Measurements from ENCODE around the gene MMP27.

The MMP27 gene

GRCh38 chr11:102729849-102730815 lies 24.6 kb upstream of the MMP27 start:
- Histone ChIP-seq H3K27me3 (ENCODE audit: low read length) (no peaks in the 10 kb centered on the region), H4K20me1 (ENCODE audit: low read depth, low read length) (no peaks in the 10 kb centered on the region), H3K9ac (ENCODE audit: low read length) (no peak overlapping the region), H3K27ac (ENCODE audit: low read depth, low read length) (no peak overlapping the region), H3K9me2 (replicated peaks; ENCODE audit: insufficient read depth, low read length) (no peaks in the 10 kb centered on the region), H3F3A (ENCODE audit: insufficient read depth) (no peaks in the 10 kb centered on the region), H3K4me3 (ENCODE audit: insufficient read depth, low read length, poor library complexity, severe bottlenecking) (no peak overlapping the region), H2AFZ (ENCODE audit: low read depth, low read length, severe bottlenecking) (no peak overlapping the region), H3K36me3 (ENCODE audit: low read length) (no peaks in the 10 kb centered on the region), H3K79me2 (ENCODE audit: insufficient read depth, low read length) (no peaks in the 10 kb centered on the region), H3K4me2 (ENCODE audit: low read depth, low read length, poor library complexity, severe bottlenecking) (no peak overlapping the region), H3K9me3 (ENCODE audit: insufficient read depth, low read length) (no peaks in the 10 kb centered on the region)
- no peak for TF ChIP-seq CTCF (IDR thresholded peaks at IDR 0.05; ENCODE audit: insufficient read depth, low read length, poor library complexity, severe bottlenecking)
- TF ChIP-seq EZH2phosphoT487 (conservative IDR thresholded peaks at IDR 0.05; ENCODE audit: low read length), result no peak

GRCh38 chr11:102727890-102728289 lies 22.3 kb upstream of the MMP27 start:
- Histone ChIP-seq H3K27me3 (ENCODE audit: low read length) (no peaks in the 10 kb centered on the region), H3K79me2 (ENCODE audit: insufficient read depth, low read length) (no peaks in the 10 kb centered on the region), H3K9me2 (replicated peaks; ENCODE audit: insufficient read depth, low read length) (no peaks in the 10 kb centered on the region), H3K4me3 (ENCODE audit: insufficient read depth, low read length, poor library complexity, severe bottlenecking) (no peak overlapping the region), H3K36me3 (ENCODE audit: low read length) (no peaks in the 10 kb centered on the region), H3F3A (ENCODE audit: insufficient read depth) (no peaks in the 10 kb centered on the region), H2AFZ (ENCODE audit: low read depth, low read length, severe bottlenecking) (no peak overlapping the region), H3K9ac (ENCODE audit: low read length) (no peak overlapping the region), H4K20me1 (ENCODE audit: low read depth, low read length) (no peaks in the 10 kb centered on the region), H3K27ac (ENCODE audit: low read depth, low read length) (no peak overlapping the region), H3K9me3 (ENCODE audit: insufficient read depth, low read length) (no peaks in the 10 kb centered on the region), H3K4me2 (ENCODE audit: low read depth, low read length, poor library complexity, severe bottlenecking) (no peak overlapping the region)
- no peak for TF ChIP-seq CTCF (IDR thresholded peaks at IDR 0.05; ENCODE audit: insufficient read depth, low read length, poor library complexity, severe bottlenecking)
- no peak for TF ChIP-seq EZH2phosphoT487 (conservative IDR thresholded peaks at IDR 0.05; ENCODE audit: low read length)

- Histone ChIP-seq H3K36me3 (ENCODE audit: low read length) (no peaks in the 10 kb centered on the region), H3K79me2 (ENCODE audit: insufficient read depth, low read length) (no peaks in the 10 kb centered on the region), H3F3A (ENCODE audit: insufficient read depth) (no peaks in the 10 kb centered on the region), H3K27ac (ENCODE audit: low read depth, low read length) (no peak within 1 kb of the TSS), H3K9me3 (ENCODE audit: insufficient read depth, low read length) (no peaks in the 10 kb centered on the region), H3K9ac (ENCODE audit: low read length) (no peak within 1 kb of the TSS), H3K4me2 (ENCODE audit: low read depth, low read length, poor library complexity, severe bottlenecking) (no peak within 1 kb of the TSS), H3K4me3 (ENCODE audit: insufficient read depth, low read length, poor library complexity, severe bottlenecking) (no peak within 1 kb of the TSS), H3K27me3 (ENCODE audit: low read length) (no peaks in the 10 kb centered on the region), H4K20me1 (ENCODE audit: low read depth, low read length) (no peaks in the 10 kb centered on the region), H3K9me2 (replicated peaks; ENCODE audit: insufficient read depth, low read length) (no peaks in the 10 kb centered on the region), H2AFZ (ENCODE audit: low read depth, low read length, severe bottlenecking) (no peak within 1 kb of the TSS)
- no peak for TF ChIP-seq EZH2phosphoT487 (conservative IDR thresholded peaks at IDR 0.05; ENCODE audit: low read length)
- TF ChIP-seq CTCF (IDR thresholded peaks at IDR 0.05; ENCODE audit: insufficient read depth, low read length, poor library complexity, severe bottlenecking), result no peak
Observed at GRCh38 chr11:102724904-102725500, 19.4 kb upstream of the MMP27 start, which contains the start of gene MMP8. TSS of gene MMP8 (minus strand) at chr11:102724954. CDS start at chr11:102724855, 99 bp downstream.

Data from SU-DHL-6 (cell line).